ACHN (cell line): ENCODE results near the gene PTPRS.
"Not testable (repeated sequence)": the region's sequence is repeated elsewhere in the genome, so short reads cannot be mapped to it uniquely, and the experiment has no call there.

Source experiments
- DNase-seq: peaks from one replicate; pipeline ENCODE4 v3.0.0-alpha.2; 2015
- in situ Hi-C: cut with HindIII; loops from 2 replicates; pipeline ENCODE4 v1.10.0; 2017; ENCODE audit warnings: low sequenced_read_pairs, low pct_ligation_motif_present, low pct_unique_long_range_greater_than_20kb

PTPRS gene

DNA sequence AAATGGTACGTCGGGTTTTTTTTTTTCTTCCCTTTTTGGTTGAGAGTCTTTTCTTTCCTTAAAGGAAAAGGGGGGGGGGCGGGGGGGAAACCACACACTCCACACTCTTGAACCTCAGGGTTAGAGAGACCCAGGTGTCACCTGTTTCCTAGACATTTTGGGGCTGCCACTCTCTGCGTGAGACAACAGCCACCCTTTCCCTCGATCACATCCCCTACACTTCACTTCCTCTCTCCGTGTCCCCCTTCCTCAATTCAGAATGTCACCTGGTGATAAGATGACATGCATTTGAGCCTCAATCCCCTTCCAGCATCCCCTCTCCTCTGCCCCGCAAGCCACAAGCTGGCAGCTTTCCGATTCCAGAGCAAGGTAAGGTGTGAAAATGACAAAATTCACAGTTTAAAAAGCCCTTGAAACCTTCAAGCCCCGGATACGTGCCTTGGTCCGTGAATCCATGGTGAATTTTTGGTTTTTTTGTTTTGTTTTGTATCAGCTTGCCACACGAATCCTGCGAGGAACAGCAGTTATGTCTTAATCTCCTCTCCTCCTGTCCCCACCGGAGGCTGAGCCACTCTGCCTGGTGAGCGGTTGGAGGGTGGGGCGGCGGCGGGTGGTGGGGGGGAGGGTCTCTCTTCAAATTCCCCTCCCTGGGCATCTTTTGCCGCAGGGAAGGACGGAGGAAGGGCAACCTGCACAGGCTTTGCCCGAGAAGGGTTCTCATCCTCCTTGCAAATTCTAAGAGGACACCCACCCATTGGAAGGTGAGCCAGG, 4.2 kb downstream of the PTPRS start:
- DNase-seq = no peak

DNA sequence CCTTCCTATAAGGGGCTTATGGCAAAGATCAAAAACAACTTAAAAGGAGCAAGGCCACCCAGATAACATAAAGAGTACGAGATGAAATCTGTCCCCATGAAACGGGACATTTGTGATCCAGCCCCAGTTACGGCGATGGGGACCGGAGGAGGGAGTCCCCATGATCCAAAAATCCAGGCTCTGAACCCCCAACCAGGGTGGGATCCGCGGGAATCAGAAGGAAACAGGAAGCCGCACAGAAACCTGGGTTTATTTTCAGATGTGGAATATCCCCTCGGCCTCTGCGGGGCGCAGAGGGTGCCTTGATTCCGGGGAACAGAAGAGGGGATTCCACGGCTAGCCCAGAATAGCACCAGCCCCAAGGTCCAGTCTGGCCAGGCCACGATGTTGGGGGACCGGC, 5.0 kb downstream of the PTPRS start:
- no peak for DNase-seq
- in situ Hi-C loops = no loop called here

More for the DNA sequence above, 4.2 kb downstream of the PTPRS start:
- in situ Hi-C loops = no loop called here

DNA sequence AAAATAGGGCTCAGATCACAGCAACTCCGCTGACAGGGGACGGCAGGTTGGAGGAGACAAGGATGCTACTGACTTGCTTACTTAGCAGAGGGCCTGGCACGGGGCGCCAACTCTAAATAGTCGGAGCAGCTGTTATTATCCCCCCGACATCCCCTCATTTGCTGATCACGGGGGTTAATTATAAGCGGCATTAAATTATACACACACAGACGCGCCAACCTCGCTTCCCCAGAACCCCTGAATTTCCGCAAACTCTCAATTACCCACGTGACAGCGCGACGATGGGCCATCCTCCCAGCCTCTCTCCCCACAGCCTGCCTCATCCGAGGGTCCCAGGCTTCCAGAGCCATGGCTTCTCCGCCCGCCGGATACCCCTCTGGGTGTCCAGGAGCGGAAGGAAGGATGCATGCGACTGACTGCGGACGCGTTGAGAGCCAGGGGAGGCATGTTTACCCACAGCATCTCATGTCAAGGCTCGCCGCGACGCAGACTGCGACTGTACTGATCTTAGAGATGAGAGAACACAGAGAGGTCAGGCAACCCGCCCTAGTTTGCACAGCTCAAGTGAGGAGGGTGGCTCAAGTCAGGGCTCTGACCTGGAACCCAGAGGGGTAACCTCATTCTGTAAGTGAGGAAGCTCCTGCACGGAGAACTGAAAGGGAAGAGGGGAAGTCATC, 5.7 kb downstream of the PTPRS start:
- in situ Hi-C loops = no loop called here
- no peak for DNase-seq

DNA sequence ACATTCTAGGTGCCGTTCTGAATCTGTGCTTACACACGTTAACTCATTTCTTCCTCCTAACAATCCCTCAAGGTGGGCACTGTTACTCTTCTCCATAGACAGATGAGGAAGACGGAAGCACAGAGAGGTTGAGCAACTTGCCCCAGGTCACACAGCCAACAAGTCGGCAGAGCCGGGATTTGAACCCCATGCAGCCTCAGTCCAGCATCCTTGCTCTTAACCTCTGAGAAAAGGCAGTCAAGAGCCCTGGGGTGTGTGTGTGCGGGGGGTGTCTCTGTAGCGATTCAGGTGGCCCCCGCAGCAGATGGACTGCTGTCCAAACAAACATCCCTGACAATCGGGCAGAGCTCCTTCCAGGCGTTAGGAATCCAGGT, 6.3 kb downstream of the PTPRS start:
- no peak for DNase-seq
- in situ Hi-C loops = no loop called here

DNA sequence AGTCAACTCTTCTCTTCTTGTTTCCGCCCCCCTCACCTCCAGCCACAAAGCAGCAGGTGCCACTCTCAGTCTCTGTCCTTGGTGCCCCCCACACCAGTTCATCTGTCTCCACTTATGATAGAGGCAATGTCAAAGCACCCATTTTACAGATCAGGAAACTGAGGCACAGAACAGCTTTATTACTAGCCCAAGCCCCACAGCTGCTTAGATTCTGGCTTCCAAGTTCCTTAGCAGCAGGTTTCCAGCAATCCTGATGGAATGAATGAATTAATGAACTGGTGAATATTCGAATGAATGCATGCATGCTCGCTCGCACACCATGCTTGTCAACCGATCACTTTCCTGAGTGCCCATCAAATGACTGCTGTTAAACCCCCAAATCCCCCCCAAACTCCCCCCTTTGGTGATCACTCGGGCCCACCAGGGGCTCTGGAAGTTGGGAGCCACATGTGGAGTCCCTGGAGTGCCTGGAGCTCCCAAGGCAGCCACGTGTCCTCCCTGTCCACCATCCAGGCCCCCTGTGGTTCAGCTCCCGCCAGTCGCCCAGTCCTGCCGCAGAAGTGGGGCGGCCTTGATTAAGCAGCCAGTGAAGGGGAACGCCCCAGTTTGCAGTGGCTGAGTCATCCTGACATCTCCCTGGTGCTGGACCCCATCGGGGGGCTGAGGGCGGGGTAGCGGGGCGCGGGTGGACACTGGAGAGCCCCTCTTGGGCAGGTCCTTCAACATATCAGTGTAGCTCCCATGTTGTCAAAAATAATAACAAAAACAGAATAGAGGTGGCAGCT, 6.8 kb downstream of the PTPRS start:
- in situ Hi-C loops = no loop called here
- DNase-seq = peak; percentile 68

- DNase-seq = no peak
- in situ Hi-C loops = no loop called here
Measured at GRCh38 chr19:5332501-5332900, 8.1 kb downstream of the PTPRS start.

- no peak for DNase-seq
- in situ Hi-C loops = no loop called here
Measured at GRCh38 chr19:5331790-5332189, 8.8 kb downstream of the PTPRS start.

DNA sequence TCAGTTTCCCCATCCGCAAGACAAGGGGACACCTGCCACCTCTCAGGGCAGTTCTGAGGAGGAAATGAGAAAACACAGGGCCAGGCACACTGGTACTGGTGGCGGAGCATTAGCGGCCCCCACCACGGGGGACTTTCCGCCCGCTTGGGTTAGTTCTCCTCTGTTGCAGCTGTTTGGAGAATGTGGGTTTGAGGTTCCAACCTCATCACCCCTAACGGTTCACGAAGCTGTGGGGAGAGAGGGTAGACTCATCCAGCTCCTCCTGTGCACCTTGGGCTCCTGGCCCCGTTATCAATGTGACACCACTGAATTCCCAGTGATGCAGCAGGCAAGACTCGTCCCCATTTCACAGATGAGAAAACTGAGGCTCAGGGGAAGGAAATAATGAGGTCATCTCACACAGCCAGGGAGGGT, 10.3 kb downstream of the PTPRS start:
- in situ Hi-C loops = no loop called here
- DNase-seq = no peak

- in situ Hi-C loops = no loop called here
- DNase-seq = no peak
Measured at GRCh38 chr19:5329141-5329540, 11.5 kb downstream of the PTPRS start.

DNA sequence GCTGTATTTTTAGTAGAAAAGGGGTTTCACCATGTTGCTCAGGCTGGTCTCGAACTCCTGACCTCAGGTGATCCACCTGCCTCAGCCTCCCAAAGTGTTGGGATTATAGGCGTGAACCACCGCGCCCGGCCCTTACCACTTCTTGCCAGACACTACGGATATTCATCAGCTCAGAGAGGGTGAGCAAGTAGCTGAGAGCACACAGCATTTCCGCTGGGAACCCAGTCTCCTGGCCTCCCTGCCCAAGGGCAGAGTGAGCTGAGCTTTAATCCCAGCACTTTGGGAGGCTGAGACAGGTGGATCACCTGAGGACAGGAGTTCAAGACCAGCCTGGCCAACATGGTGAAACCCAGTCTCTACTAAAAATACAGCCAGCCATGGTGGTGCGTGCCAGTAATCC, 12.2 kb downstream of the PTPRS start:
- in situ Hi-C loops, DNase-seq: not testable (repeated sequence)

DNA sequence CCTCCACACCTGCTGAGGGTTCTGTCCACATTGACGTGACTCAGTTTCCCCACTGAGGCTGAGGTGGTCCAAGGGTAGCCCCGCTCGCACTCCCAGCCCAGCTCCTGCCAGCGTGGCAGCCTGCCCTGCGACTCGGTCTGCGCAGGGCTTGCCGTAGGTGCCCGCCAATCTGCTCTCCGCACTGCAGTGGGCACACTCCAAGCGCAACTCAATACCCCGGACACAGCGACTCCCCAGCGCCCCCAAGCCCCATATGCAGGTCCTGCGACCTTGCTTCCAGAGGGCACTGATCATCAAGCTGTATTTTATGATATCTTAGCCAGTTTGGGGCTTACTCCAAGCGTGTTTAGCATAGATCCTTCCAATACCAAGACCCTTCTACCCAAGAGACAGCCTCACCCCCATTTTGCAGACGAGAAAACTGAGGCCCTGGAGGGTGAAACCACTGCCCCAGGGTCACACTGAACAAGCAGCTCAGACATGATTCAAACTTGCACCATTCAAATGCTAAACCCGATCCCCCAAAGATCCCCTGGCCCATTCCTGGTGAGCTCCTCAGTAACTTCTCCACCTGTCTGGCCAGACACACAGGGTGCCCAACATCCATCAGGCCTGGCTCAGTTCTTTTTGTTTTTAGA, 13.5 kb downstream of the PTPRS start:
- in situ Hi-C loops = no loop called here

GRCh38 chr19:5326545-5326944, 14.1 kb downstream of the PTPRS start:
- in situ Hi-C loops = no loop called here
- no peak for DNase-seq

More for the DNA sequence above, 13.5 kb downstream of the PTPRS start:
- DNase-seq = no peak

GRCh38 chr19:5324947-5325346, 15.7 kb downstream of the PTPRS start:
- no peak for DNase-seq
- in situ Hi-C loops = no loop called here

- no peak for DNase-seq
- in situ Hi-C loops = no loop called here
Measured at GRCh38 chr19:5323475-5323811, 17.2 kb downstream of the PTPRS start.

GRCh38 chr19:5321851-5322681, 18.5 kb downstream of the PTPRS start:
- no peak for DNase-seq
- in situ Hi-C loops = no loop called here

GRCh38 chr19:5321066-5321642, 19.5 kb downstream of the PTPRS start:
- in situ Hi-C loops = no loop called here
- no peak for DNase-seq

GRCh38 chr19:5319516-5319915, 21.1 kb downstream of the PTPRS start:
- in situ Hi-C loops = no loop called here
- no peak for DNase-seq

DNA sequence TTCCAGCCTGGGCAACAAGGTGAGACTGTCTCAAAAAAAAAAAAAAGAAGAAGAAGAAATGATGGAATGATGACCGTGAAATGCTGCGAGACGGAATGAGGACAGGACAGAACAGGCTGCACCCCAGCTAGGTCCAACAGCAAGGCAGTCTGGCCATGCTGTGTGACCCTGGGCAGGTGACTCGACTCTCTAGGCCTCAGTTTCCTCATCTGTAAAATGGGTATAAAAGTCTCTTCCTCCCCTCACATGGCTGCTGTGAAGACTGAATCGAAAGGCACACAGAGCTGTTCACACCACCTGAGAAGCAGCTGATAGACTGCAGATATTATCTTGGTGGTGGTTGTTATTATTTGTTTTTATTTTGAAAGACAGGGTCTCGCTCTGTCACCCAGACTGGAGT, 22.3 kb downstream of the PTPRS start:
- in situ Hi-C loops = no loop called here
- DNase-seq = no peak
